Measurements from ENCODE around the gene ATG4B.

- TF ChIP-seq CTCF (IDR thresholded peaks at IDR 0.05) = no peak
- no peak for TF ChIP-seq USF2 (CRISPR knock-in tag; IDR thresholded peaks at IDR 0.05)
- no peak for TF ChIP-seq CREM (CRISPR knock-in tag; IDR thresholded peaks at IDR 0.05)
- no peak for TF ChIP-seq TP53 (CRISPR knock-in tag; IDR thresholded peaks at IDR 0.05)
- no peak for TF ChIP-seq ATF6 (CRISPR knock-in tag; IDR thresholded peaks at IDR 0.05)
These were observed 58.2 kb downstream of the ATG4B start for GRCh38 chr2:241695651-241696050.
